Activated CD8-positive, alpha-beta T cell treated with anti-CD3 and anti-CD28 coated beads, Interleukin-2, amount 10 ng/mL, durations not matched to agents 7 days and 5 days (primary cell): ENCODE results near the gene SEM1. TPM values are rescaled to one million over a fixed set of nuclear protein-coding genes. Genes with fewer than 3 reads are reported as not detected.
"Not testable (repeated sequence)": the region's sequence is repeated elsewhere in the genome, so short reads cannot be mapped to it uniquely, and the experiment has no call there.

ENCODE experiments used
- ATAC-seq: fragments of 150-1000 bp; cut with Tn5 transposase; one replicate; pipeline ENCODE4 v1.10.0; 2021; ENCODE audit warnings: moderate library complexity
- CTCF ChIA-PET: fragments of 350-600 bp; sonication (Branson Sonifier 250); formaldehyde crosslinking; loops from one replicate; lab custom pipeline; 2021; ENCODE audit warnings: antibody characterized with exemption; lab: Charles Lee
- POLR2A ChIA-PET: fragments of 350-600 bp; sonication (Branson Sonifier 250); formaldehyde crosslinking; loops from one replicate; lab custom pipeline; 2021; ENCODE audit warnings: antibody characterized with exemption; lab: Charles Lee
- DNase-seq: peaks from one replicate; pipeline ENCODE4 v3.0.0-alpha.2; 2020
- H3K27ac Mint-ChIP-seq: one replicate; pipeline ENCODE4 v1.8.0; 2021; ENCODE audit warnings: mild to moderate bottlenecking, mixed read lengths
- H3K27me3 Mint-ChIP-seq: one replicate; pipeline ENCODE4 v1.8.0; 2021; ENCODE audit warnings: low read depth, mixed read lengths
- H3K36me3 Mint-ChIP-seq: one replicate; pipeline ENCODE4 v1.8.0; 2021; ENCODE audit warnings: low read depth, mixed read lengths
- H3K4me1 Mint-ChIP-seq: one replicate; pipeline ENCODE4 v1.8.0; 2021; ENCODE audit warnings: low read depth, mixed read lengths
- H3K4me3 Mint-ChIP-seq: one replicate; pipeline ENCODE4 v1.8.0; 2021; ENCODE audit warnings: mild to moderate bottlenecking, mixed read lengths
- H3K9me3 Mint-ChIP-seq: one replicate; pipeline ENCODE4 v1.8.0; 2022; ENCODE audit warnings: mixed read lengths; ENCODE audit not compliant: insufficient read depth
- total RNA-seq, 2 experiments: library from RNA; stranded (reverse); gene quantifications; one replicate each; pipeline ENCODE4 v1.2.3, GENCODE V29; 2021

Gene SEM1
- total RNA-seq, 2 experiments from 2014 or later = 41.5 to 52.1 TPM

GRCh38 chr7:96699219-96699871, 10.3 kb downstream of the SEM1 start:
- H3K9me3 Mint-ChIP-seq = no peaks in the 10 kb centered on the region
- peaks cover 10% of the 10 kb centered on the region for H3K4me1 Mint-ChIP-seq
- no peak overlapping the region for H3K27ac Mint-ChIP-seq
- H3K4me3 Mint-ChIP-seq = no peak overlapping the region
- ChIA-PET CTCF (no interaction called here), POLR2A (no interaction called here)
- DNase-seq = no peak
- no peak for ATAC-seq
- H3K36me3 Mint-ChIP-seq = peaks cover 27% of the 10 kb centered on the region
- no peaks in the 10 kb centered on the region for H3K27me3 Mint-ChIP-seq

DNA sequence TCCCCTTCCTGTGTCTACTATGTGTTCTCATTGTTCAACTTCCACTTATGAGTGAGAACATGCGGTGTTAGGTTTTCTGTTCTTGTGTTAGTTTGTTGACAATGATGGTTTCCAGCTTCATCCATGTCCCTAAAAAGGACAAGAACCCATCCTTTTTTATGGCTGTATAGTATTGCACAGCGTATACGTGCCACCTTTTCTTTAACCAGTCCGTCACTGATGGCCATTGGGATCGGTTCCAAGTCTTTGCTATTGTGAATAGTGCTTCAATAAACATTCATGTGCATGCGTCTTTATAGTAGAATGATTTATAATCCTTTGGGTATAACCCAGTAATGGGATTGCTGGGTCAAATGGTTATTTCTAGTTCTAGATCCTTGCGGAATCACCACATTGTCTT, 11.2 kb downstream of the SEM1 start:
- H3K27me3 Mint-ChIP-seq, H3K4me1 Mint-ChIP-seq, H3K9me3 Mint-ChIP-seq, H3K27ac Mint-ChIP-seq, POLR2A ChIA-PET, DNase-seq, H3K4me3 Mint-ChIP-seq, ATAC-seq, CTCF ChIA-PET: not testable (repeated sequence)
- H3K36me3 Mint-ChIP-seq = peaks cover 29% of the 10 kb centered on the region

GRCh38 chr7:96697822-96698221, 11.8 kb downstream of the SEM1 start:
- Mint-ChIP-seq H3K27me3 (no peaks in the 10 kb centered on the region), H3K9me3 (no peaks in the 10 kb centered on the region), H3K27ac (no peak overlapping the region), H3K36me3 (peaks cover 29% of the 10 kb centered on the region), H3K4me1 (peaks cover 8% of the 10 kb centered on the region), H3K4me3 (no peak overlapping the region)
- ChIA-PET POLR2A (no interaction called here), CTCF (interaction anchor here (0.9 kb wide), 1 partner anchor 10 kb away, joined by 3 read pairs; no protein-coding TSS in a partner anchor)
- DNase-seq (no peak), ATAC-seq (no peak)

DNA sequence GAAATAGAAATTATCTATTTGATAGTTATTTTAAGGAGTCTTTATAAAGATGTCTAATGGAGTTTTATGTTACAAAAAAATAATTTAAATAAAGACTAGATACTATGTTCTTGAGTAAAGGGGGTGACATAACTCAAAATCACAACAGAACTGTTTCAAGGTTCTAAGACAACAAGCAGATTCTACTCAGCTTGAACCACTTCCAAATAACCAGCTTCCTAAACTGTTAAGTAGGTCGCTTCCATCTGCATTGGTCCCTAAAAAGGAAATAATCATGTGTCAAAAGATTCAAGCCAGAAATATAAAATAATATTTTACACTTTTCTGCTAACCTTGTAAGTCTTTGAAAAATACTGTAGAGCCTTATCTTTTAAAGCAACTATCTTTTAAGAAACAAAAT, 14.1 kb downstream of the SEM1 start:
- no peaks in the 10 kb centered on the region for H3K27me3 Mint-ChIP-seq
- ATAC-seq (no peak), DNase-seq (no peak)
- H3K4me1 Mint-ChIP-seq = peaks cover 3% of the 10 kb centered on the region
- ChIA-PET POLR2A (no interaction called here), CTCF (no interaction called here)
- H3K27ac Mint-ChIP-seq = no peak overlapping the region
- H3K36me3 Mint-ChIP-seq = peaks cover 30% of the 10 kb centered on the region
- H3K9me3 Mint-ChIP-seq = no peaks in the 10 kb centered on the region
- no peak overlapping the region for H3K4me3 Mint-ChIP-seq

DNA sequence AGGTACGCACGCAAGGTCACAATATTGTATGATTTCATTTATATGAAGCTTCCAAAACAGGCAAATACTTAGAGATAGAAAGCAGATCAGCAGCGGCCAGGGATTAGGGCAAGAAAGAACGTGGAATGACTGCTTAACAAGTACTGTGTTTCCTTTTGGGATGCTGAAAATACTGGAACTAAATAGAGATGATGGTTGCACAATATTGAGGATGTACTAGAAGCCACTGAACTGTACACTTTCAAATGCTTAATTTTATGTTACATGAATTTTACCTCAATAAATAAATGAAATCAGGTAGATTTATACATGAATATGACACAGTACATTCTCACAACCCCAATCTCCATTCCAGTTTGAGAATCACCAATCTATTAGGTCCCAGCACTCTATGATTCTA, 15.6 kb downstream of the SEM1 start:
- no peaks in the 10 kb centered on the region for H3K9me3 Mint-ChIP-seq
- POLR2A ChIA-PET = no interaction called here

GRCh38 chr7:96691702-96692101, 17.9 kb downstream of the SEM1 start:
- Mint-ChIP-seq H3K4me1 (peaks cover 4% of the 10 kb centered on the region), H3K9me3 (no peaks in the 10 kb centered on the region), H3K4me3 (no peak overlapping the region), H3K27ac (no peak overlapping the region), H3K36me3 (peaks cover 43% of the 10 kb centered on the region), H3K27me3 (no peaks in the 10 kb centered on the region)
- ATAC-seq = no peak
- no peak for DNase-seq
- CTCF ChIA-PET = no interaction called here
- POLR2A ChIA-PET = no interaction called here

More for the DNA sequence above, 15.6 kb downstream of the SEM1 start:
- DNase-seq (no peak), ATAC-seq (no peak)
- Mint-ChIP-seq H3K27me3 (no peaks in the 10 kb centered on the region), H3K4me3 (no peak overlapping the region), H3K4me1 (no peaks in the 10 kb centered on the region), H3K27ac (no peak overlapping the region), H3K36me3 (peaks cover 37% of the 10 kb centered on the region)
- CTCF ChIA-PET = no interaction called here

GRCh38 chr7:96689414-96689813, 20.2 kb downstream of the SEM1 start:
- Mint-ChIP-seq H3K4me1 (peaks cover 24% of the 10 kb centered on the region), H3K27me3 (no peaks in the 10 kb centered on the region), H3K36me3 (peaks cover 54% of the 10 kb centered on the region), H3K27ac (no peak overlapping the region), H3K4me3 (no peak overlapping the region), H3K9me3 (no peaks in the 10 kb centered on the region)
- ATAC-seq (no peak), DNase-seq (no peak)
- POLR2A ChIA-PET = no interaction called here
- CTCF ChIA-PET = no interaction called here

- H3K36me3 Mint-ChIP-seq = peaks cover 64% of the 10 kb centered on the region
- CTCF ChIA-PET = no interaction called here
Measured at GRCh38 chr7:96686305-96686704, 23.3 kb downstream of the SEM1 start.

DNA sequence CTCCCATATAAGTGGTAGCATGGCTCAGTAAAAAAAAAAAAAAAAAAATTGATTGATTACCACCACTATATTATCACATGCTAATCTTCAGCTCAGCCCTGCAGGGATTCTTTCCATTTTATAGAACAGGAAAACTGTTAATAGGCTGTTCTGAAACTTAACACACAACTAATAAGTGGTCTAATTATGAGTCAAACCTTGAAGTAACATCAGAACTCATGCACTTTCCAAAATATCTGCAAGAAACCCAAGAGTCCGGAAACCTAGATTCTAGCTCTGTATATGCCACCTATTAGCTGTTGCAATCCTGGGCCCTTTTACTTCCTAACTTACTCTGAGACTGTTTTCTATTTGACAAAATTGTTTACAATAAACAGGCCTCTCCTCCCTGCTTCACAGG, 23.9 kb downstream of the SEM1 start:
- H3K9me3 Mint-ChIP-seq = peaks cover 9% of the 10 kb centered on the region
- CTCF ChIA-PET = no interaction called here
- DNase-seq = no peak
- POLR2A ChIA-PET = no interaction called here
- H3K4me1 Mint-ChIP-seq = peaks cover 24% of the 10 kb centered on the region
- H3K4me3 Mint-ChIP-seq = peak overlapping the region; percentile 55
- ATAC-seq = peak; percentile 47
- peaks cover 66% of the 10 kb centered on the region for H3K36me3 Mint-ChIP-seq
- no peaks in the 10 kb centered on the region for H3K27me3 Mint-ChIP-seq
- peak overlapping the region; percentile 78 for H3K27ac Mint-ChIP-seq

More at GRCh38 chr7:96686305-96686704, 23.3 kb downstream of the SEM1 start:
- no peaks in the 10 kb centered on the region for H3K27me3 Mint-ChIP-seq
- POLR2A ChIA-PET = no interaction called here
- peaks cover 9% of the 10 kb centered on the region for H3K9me3 Mint-ChIP-seq
- DNase-seq = peak; percentile 28
- no peak overlapping the region for H3K4me3 Mint-ChIP-seq
- peak overlapping the region; percentile 78 for H3K27ac Mint-ChIP-seq
- H3K4me1 Mint-ChIP-seq = peaks cover 24% of the 10 kb centered on the region
- peak; percentile 47 for ATAC-seq

DNA sequence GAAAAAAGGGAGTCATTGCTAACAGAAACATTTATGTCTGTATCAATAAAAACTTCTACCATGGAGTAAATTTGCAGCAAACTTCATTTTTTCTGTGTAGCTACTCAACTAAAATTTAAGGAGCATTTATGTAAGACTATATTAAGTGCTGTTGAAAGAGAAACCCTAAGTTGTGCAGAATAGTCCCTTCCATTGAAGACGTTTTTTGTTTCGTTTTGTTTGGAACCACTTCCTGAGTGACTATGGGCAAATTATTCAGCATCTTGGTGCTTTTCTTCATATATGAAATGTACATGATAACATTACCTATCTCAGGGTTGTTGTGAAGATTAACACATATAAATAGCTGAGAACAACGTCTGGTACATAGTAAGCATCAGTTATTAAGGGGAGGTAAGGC, 24.3 kb downstream of the SEM1 start:
- H3K9me3 Mint-ChIP-seq = peaks cover 9% of the 10 kb centered on the region
- ATAC-seq = peak; percentile 74
- H3K27ac Mint-ChIP-seq = peak overlapping the region; percentile 78
- no peaks in the 10 kb centered on the region for H3K27me3 Mint-ChIP-seq
- H3K4me1 Mint-ChIP-seq = peaks cover 24% of the 10 kb centered on the region
- H3K4me3 Mint-ChIP-seq = peak overlapping the region; percentile 55
- H3K36me3 Mint-ChIP-seq = peaks cover 65% of the 10 kb centered on the region
- no peak for DNase-seq
- ChIA-PET CTCF (interaction anchor here (1.1 kb wide), 1 partner anchor 23 kb away, joined by 3 read pairs; no protein-coding TSS in a partner anchor), POLR2A (no interaction called here)

GRCh38 chr7:96679886-96680285, 29.8 kb downstream of the SEM1 start:
- Mint-ChIP-seq H3K9me3 (peaks cover 9% of the 10 kb centered on the region), H3K4me1 (peaks cover 5% of the 10 kb centered on the region), H3K27me3 (no peaks in the 10 kb centered on the region), H3K4me3 (no peak overlapping the region), H3K36me3 (peaks cover 35% of the 10 kb centered on the region), H3K27ac (no peak overlapping the region)
- ATAC-seq (no peak), DNase-seq (no peak)
- ChIA-PET CTCF (no interaction called here), POLR2A (no interaction called here)

DNA sequence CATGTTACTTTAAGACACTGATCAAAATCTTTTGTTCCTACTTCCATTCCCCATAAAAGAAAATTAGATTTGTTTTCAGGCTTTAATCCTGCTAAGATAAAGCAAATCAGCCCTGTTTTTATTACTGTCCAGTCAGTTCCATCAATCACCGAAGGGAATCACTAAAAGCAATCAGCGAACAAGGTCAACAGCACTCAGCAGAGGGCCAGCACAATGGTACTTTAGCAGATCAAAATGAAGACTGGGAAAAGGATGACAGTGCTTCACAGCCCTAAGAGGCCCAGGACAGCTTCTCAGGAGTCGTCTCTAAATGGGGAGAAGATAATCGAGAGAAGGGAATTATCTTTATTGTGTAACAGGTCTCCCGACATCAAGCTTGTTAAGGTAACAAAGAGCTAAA, 32.7 kb downstream of the SEM1 start:
- ATAC-seq (no peak), DNase-seq (no peak)
- CTCF ChIA-PET = no interaction called here
- POLR2A ChIA-PET = no interaction called here
- no peak overlapping the region for H3K27ac Mint-ChIP-seq
- H3K4me3 Mint-ChIP-seq = no peak overlapping the region
- H3K36me3 Mint-ChIP-seq = peaks cover 10% of the 10 kb centered on the region
- H3K4me1 Mint-ChIP-seq = no peaks in the 10 kb centered on the region
- H3K27me3 Mint-ChIP-seq = no peaks in the 10 kb centered on the region
- H3K9me3 Mint-ChIP-seq = peaks cover 4% of the 10 kb centered on the region

DNA sequence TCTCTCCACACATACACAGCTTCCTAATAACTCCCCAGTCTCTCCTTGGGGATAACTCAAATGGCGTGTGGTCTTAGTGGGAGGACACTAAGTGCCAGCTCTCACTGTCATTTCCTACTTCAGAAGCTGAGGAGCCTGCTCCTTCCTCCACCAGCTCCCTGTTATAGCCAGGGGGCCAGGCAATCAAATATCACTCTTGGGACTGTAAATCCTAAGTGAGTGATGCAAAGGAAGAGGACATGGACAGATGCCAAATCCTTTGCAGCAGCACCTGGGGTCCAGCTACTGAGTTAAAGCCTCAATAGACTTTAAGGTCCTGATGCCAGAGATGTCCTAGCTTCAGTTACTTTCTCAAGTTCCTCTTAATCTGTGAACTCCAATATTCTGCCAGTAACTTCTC, 34.1 kb downstream of the SEM1 start:
- Mint-ChIP-seq H3K27me3 (no peaks in the 10 kb centered on the region), H3K9me3 (no peaks in the 10 kb centered on the region), H3K4me1 (no peaks in the 10 kb centered on the region), H3K4me3 (no peak overlapping the region), H3K27ac (no peak overlapping the region), H3K36me3 (peaks cover 3% of the 10 kb centered on the region)
- ChIA-PET CTCF (no interaction called here), POLR2A (no interaction called here)
- DNase-seq = no peak
- ATAC-seq = no peak
